K562 (cell line): ENCODE data around the gene LTA4H. TPM values are rescaled to one million over a fixed set of nuclear protein-coding genes. Genes with fewer than 3 reads are reported as not detected.

Source experiments
- ATAC-seq: fragments of 200-7000 bp; cut with Tn5 transposase; 3 replicates; pipeline ENCODE4 v1.9.1; 2020; ENCODE audit warnings: moderate library complexity
- BruUV-seq: library from RNA; stranded (reverse); fragments of 400-500 nt; replicated peaks from 2 replicates; lab custom pipeline; 2021; lab: Mats Ljungman, UMichigan
- CTCF ChIA-PET: fragments of 300-600 bp; formaldehyde crosslinking; extraction: SDS; loops from one replicate; lab custom pipeline; 2021; ENCODE audit warnings: low intra/inter-chr PET ratio; lab: Yijun Ruan, JAX
- POLR2A ChIA-PET: fragments of 300-600, 350-650 bp; sonication (Branson Sonifier 250); formaldehyde crosslinking; extraction: SDS; loops from one replicate; lab custom pipeline; 2021; ENCODE audit warnings: antibody characterized with exemption, inconsistent platforms; lab: Yijun Ruan, JAX
- DNase-seq, 4 experiments: peaks; one replicate each; pipeline versions ENCODE4 v3.0.0 to v3.0.0-alpha.2; 2011 to 2018; ENCODE audit warnings: low spot score in 3 of 4, mixed read lengths in 3 of 4; ENCODE audit errors: extremely low read depth in 1 of 4
- FAIRE-seq: peaks from 2 replicates; lab custom pipeline; 2011; peaks lifted over from hg19 to GRCh38; lab: Jason Lieb, UNC
- H2AFZ ChIP-seq: 2 replicates; pipeline ENCODE4 v1.6.0; 2011; ENCODE audit warnings: low read depth, low read length, control low read depth, inconsistent platforms
- H3K27ac ChIP-seq: fragments of 200-600 bp; 3 replicates; pipeline ENCODE4 v1.8.0; 2011; ENCODE audit warnings: low read depth, mild to moderate bottlenecking, control low read depth, inconsistent platforms, low read length, moderate library complexity, mixed read lengths; ENCODE audit errors: extremely low read depth
- H3K27me3 ChIP-seq, 2 experiments: fragments of 300-600 bp in 1 of 2; 2 replicates in 1 of 2; 3 replicates in 1 of 2; pipeline versions ENCODE4 v1.6.0 to v1.8.0; 2011; ENCODE audit warnings: inconsistent platforms in 2 of 2, low read length in 2 of 2, mild to moderate bottlenecking in 1 of 2, mixed read lengths in 1 of 2, moderate library complexity in 1 of 2; ENCODE audit not compliant: control insufficient read depth in 2 of 2, insufficient read depth in 2 of 2
- H3K36me3 ChIP-seq: fragments of 300-600 bp; 3 replicates; pipeline ENCODE4 v1.8.0; 2011; ENCODE audit warnings: mild to moderate bottlenecking, low read length, inconsistent platforms; ENCODE audit not compliant: control insufficient read depth, insufficient read depth
- H3K4me1 ChIP-seq, 2 experiments: fragments of 200-600 bp in 1 of 2; replicated peaks in 1 of 2; 2 replicates in 1 of 2; 3 replicates in 1 of 2; pipeline versions ENCODE4 v1.5.1 to v1.8.0; 2011; ENCODE audit warnings: inconsistent platforms in 2 of 2, low read length in 2 of 2, mild to moderate bottlenecking in 1 of 2, mixed read lengths in 1 of 2, moderate library complexity in 1 of 2; ENCODE audit not compliant: control insufficient read depth in 2 of 2, insufficient read depth in 2 of 2
- H3K4me2 ChIP-seq: 2 replicates; pipeline ENCODE4 v1.6.1; 2011; ENCODE audit warnings: low read length, control low read depth, inconsistent platforms, mixed read lengths; ENCODE audit not compliant: insufficient read depth
- H3K4me3 ChIP-seq: fragments of 200-600 bp; sonication (generic), shearing (Covaris generic); 2 replicates; pipeline ENCODE4 v1.5.1; 2016; ENCODE audit warnings: control low read depth, inconsistent platforms
- H3K79me2 ChIP-seq: fragments of 200-600 bp; 3 replicates; pipeline ENCODE4 v1.8.0; 2011; ENCODE audit warnings: low read length, inconsistent platforms; ENCODE audit not compliant: control insufficient read depth, insufficient read depth
- H3K9ac ChIP-seq, 2 experiments: 2 replicates each; pipeline versions ENCODE4 v1.6.0 to v1.6.1; 2011; ENCODE audit warnings: low read depth in 2 of 2, low read length in 2 of 2, control low read depth in 1 of 2, inconsistent platforms in 1 of 2, mild to moderate bottlenecking in 1 of 2, mixed read lengths in 1 of 2; ENCODE audit not compliant: insufficient read depth in 1 of 2
- H3K9me1 ChIP-seq: one replicate; pipeline ENCODE4 v1.6.0; 2011; ENCODE audit warnings: inconsistent platforms, mild to moderate bottlenecking, low read length, moderate library complexity; ENCODE audit not compliant: control insufficient read depth, insufficient read depth
- H3K9me3 ChIP-seq: replicated peaks from 2 replicates; pipeline ENCODE4 v1.5.1; 2011; ENCODE audit warnings: low read depth, low read length, inconsistent platforms; ENCODE audit not compliant: control insufficient read depth, insufficient read depth
- H4K20me1 ChIP-seq: replicated peaks from 2 replicates; pipeline ENCODE4 v1.6.1; 2011; ENCODE audit warnings: low read length, inconsistent platforms, mixed read lengths; ENCODE audit not compliant: control insufficient read depth, insufficient read depth
- RBBP5 ChIP-seq: fragments of 200-600 bp; sonication (generic); IDR thresholded peaks from 2 replicates; pipeline ENCODE4 v1.6.1; 2012; ENCODE audit warnings: borderline replicate concordance, mild to moderate bottlenecking, low read length, control low read depth, inconsistent platforms; ENCODE audit not compliant: insufficient read depth, poor library complexity, severe bottlenecking
- RBM25 ChIP-seq: fragments of 200-400 bp; formaldehyde crosslinking; IDR thresholded peaks from 2 replicates; pipeline ENCODE4 v1.6.1; 2018; ENCODE audit warnings: low read length, low read depth, moderate library complexity; ENCODE audit not compliant: severe bottlenecking
- ZNF146 ChIP-seq: IDR thresholded peaks from one replicate; pipeline ENCODE4 v1.6.1; 2018; ENCODE audit warnings: missing compliant biosample characterization; ENCODE audit not compliant: unreplicated experiment
- WGBS: fragments of 100-300 bp; shearing (Covaris generic); methylation state at CpG from one replicate; pipeline ENCODE4 v1.1.6; 2016; ENCODE audit warnings: low coverage, mixed read lengths; ENCODE audit not compliant: insufficient coverage; ENCODE audit errors: missing lambda C conversion rate; 5-methylcytosine and 5-hydroxymethylcytosine counted together
- in situ Hi-C: fragments of 300-500 bp; cut with MboI; formaldehyde crosslinking; loops from 4 replicates; pipeline ENCODE4 v1.15.0; 2018; ENCODE audit warnings: inconsistent platforms, mixed read lengths
- intact Hi-C: fragments of 100-400 bp; cut with micrococcal nuclease; formaldehyde crosslinking; loops from 2 replicates; pipeline ENCODE4 v1.14.2; 2022
- polyA plus RNA-seq, 8 experiments: library from polyadenylated mRNA; depleted of rRNA in 4 of 8; stranded (reverse) in 5 of 8; unstranded in 3 of 8; fragments of >200 nt; fragmentation: Nextera tagmentation in 2 of 8; fragmentation: Illumina TruSeq in 1 of 8; extraction: Ambion mirVana in 2 of 8; extraction: Trizol in 1 of 8; gene quantifications; 2 replicates each; pipeline versions ENCODE4 v1.2.1 to v1.2.3, GENCODE V29; 2011 to 2014; ENCODE audit warnings: inconsistent platforms in 1 of 8, missing spikeins in 1 of 8
- total RNA-seq, 7 experiments: library from RNA; depleted of rRNA in 6 of 7; stranded (reverse); fragments of >200 nt in 6 of 7; fragmentation: Illumina TruSeq in 2 of 7; extraction: Trizol in 2 of 7; gene quantifications; 2 replicates each; pipeline versions ENCODE4 v1.2.1 to v1.2.3, GENCODE V29; 2011 to 2021; ENCODE audit warnings: low replicate concordance in 1 of 7
- TF ChIP-seq, protein P1 (sequence below): fragments of 250-450 bp; sonication (Bioruptor Pico); IDR thresholded peaks from 2 replicates; pipeline ENCODE4 v1.4.0; 2020; ENCODE audit warnings: borderline replicate concordance

LTA4H gene
- total and polyA plus RNA-seq, 9 of the 15 experiments (the other 6 are each of a cell fraction or from before 2014, with no cell fraction given): 25.2 to 58.1 (median 40.5) TPM

DNA sequence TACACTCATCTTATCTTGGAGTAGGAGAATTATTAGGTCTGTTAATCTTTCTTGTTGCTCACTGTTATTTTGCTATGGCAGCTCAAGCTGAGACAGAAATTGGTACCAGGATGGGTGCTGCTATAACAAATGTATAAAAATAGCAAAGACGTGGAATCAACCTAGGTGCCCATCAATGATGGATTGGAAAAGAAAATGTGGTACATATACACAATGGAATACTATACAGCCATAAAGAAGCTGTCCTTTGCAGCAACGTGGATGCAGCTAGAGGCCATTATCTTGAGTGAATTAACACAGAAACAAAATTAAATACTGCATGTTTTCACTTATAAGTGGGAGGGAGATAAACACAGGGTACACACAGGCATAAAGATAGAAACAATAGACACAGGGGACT, 14.8 kb upstream of the LTA4H start:
- Histone ChIP-seq H2AFZ (no peak overlapping the region), H3K36me3 (no peaks in the 10 kb centered on the region), H3K4me3 (no peak overlapping the region), H3K9me1 (no peaks in the 10 kb centered on the region), H3K4me2 (no peak overlapping the region), H3K27ac (no peak overlapping the region), H3K9me3 (no peaks in the 10 kb centered on the region), H3K79me2 (no peaks in the 10 kb centered on the region), H3K9ac (no peak overlapping the region)
- no TSS peak for BruUV-seq
- intact Hi-C loops (no loop called here), in situ Hi-C loops (no loop called here)
- ATAC-seq: no peak
- FAIRE-seq: no peak
- POLR2A ChIA-PET: no interaction called here
- no peak for DNase-seq
- TF ChIP-seq, protein P1, sequence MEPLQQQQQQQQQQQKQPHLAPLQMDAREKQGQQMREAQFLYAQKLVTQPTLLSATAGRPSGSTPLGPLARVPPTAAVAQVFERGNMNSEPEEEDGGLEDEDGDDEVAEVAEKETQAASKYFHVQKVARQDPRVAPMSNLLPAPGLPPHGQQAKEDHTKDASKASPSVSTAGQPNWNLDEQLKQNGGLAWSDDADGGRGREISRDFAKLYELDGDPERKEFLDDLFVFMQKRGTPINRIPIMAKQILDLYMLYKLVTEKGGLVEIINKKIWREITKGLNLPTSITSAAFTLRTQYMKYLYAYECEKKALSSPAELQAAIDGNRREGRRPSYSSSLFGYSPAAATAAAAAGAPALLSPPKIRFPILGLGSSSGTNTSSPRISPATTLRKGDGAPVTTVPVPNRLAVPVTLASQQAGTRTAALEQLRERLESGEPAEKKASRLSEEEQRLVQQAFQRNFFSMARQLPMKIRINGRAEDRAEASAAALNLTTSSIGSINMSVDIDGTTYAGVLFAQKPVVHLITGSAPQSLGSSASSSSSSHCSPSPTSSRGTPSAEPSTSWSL (CRISPR knock-in tag): no peak
- TF ChIP-seq RBM25 (peak; percentile 22), RBBP5 (no peak), ZNF146 (CRISPR knock-in tag) (peak; percentile 85)
- TF ChIP-seq, all 486 proteins: peak for 2
- 0% methylated on average over 2 of the region's 2 CpGs for WGBS
- H4K20me1 ChIP-seq: no peaks in the 10 kb centered on the region
- no peaks in the 10 kb centered on the region for H3K27me3 ChIP-seq
- CTCF ChIA-PET: no interaction called here
- peaks cover 0 to 17% of the 10 kb centered on the region in 2 experiments; a peak in 4 of 5 replicates for H3K4me1 ChIP-seq
